C4-2B (cell line): ENCODE results near the gene F5.

Experiments
- H3K27ac ChIP-seq: fragments of 450-650 bp; 2 replicates; pipeline ENCODE4 v1.5.1; 2017
- CTCF ChIP-seq: fragments of 450-650 bp; conservative IDR thresholded peaks from 2 replicates; pipeline ENCODE4 v1.5.1; 2017; ENCODE audit warnings: mild to moderate bottlenecking
- ZFX ChIP-seq: fragments of 450-650 bp; IDR thresholded peaks from 2 replicates; pipeline ENCODE4 v1.6.1; 2017

F5 gene

DNA sequence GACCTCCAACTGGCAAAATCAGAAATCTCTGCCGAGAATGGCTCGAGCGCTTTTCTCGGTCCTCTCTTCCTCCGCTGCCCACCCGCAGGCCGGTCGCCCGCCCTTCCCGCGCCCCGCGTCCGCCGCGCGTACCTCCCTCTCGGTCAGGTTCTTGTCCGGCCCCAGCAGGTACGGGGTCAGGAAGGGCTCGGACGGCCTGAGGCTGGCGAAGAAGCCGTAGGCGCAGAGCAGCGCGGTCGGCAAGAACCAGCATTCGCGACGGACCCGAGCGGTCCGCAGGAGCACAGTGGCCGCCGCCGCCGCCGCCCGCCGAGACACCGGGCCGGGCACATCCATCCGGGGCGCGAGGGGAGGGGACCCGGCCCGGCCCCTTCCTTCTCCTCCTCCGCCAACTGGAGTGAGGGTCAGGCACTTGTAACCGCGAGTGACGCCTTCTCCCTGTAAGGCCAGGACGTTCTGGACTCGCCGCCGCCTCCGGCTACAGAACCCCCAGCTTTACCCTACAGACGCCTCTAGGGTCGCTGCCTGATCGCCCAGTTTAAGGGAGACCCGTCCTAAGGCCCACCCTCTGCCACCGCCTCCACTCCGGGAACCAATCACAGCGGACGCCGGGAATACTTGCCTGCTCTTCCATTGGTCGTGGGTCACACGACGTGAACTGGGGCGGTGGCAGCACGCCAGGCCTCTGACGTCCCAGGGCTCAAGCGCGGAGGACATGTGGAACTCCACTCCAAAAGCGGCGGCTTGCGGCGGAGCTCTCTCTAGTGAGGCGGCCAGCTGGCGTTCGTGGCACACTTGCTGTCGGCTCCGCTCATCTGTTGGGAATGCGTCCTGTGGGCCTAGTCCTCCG lies 100.6 kb downstream of the F5 start, which contains the start of gene SLC19A2:
Gene SLC19A2, minus strand, starts transcription at position 514 of the 850 bp plus-strand sequence. Its CDS starts 178 bp downstream, at position 336.
- peak within 1 kb of the TSS; percentile 86 for H3K27ac ChIP-seq
- TF ChIP-seq ZFX = peak; percentile 64
- peak; percentile 29 for TF ChIP-seq CTCF

GRCh38 chr1:169484683-169485430 lies 101.4 kb downstream of the F5 start:
- TF ChIP-seq ZFX (no peak), CTCF (no peak)
- H3K27ac ChIP-seq = peak overlapping the region; percentile 86

GRCh38 chr1:169484101-169484500 lies 102.2 kb downstream of the F5 start:
- no peak for TF ChIP-seq ZFX
- TF ChIP-seq CTCF = no peak
- no peak overlapping the region for H3K27ac ChIP-seq

GRCh38 chr1:169483500-169483966 lies 102.7 kb downstream of the F5 start:
- TF ChIP-seq ZFX (no peak), CTCF (no peak)
- H3K27ac ChIP-seq = no peak overlapping the region

DNA sequence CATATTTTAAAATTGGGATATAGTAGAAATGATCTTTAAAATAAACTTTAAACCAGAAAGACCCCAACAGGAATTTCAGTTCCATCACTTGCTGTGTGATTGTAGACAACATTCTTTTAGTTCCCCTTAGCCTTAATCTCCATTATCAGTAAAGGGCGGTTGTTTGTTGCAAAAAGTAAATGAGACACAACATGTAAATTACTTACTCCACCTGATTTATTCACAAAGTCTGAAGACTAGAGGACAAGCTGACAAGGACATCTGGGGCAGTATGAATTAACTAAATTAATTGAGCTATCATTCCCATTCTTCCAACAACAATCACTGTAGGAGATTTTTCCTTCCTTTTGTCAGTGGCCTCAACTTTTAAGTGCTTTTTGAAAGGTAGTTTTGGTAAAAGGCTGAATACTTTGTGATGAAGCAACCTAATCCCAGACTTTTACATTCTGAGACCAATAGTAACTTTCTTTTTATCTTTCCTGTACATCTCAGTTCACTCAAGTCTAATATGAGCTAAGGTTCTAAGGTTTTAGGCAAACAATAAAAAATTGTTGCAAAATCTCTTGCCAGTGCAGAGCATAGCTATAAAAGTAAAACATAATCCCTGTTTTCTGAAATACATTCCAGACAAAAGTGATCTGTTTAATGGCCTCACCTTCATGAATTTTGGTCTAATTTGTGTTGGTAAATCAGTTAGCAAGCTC lies 106.8 kb downstream of the F5 start:
- no peak for TF ChIP-seq ZFX
- no peak for TF ChIP-seq CTCF
- no peak overlapping the region for H3K27ac ChIP-seq

- TF ChIP-seq ZFX = no peak
- TF ChIP-seq CTCF = no peak
- no peak overlapping the region for H3K27ac ChIP-seq
Measured at GRCh38 chr1:169478094-169478672, 108.1 kb downstream of the F5 start.
